ENCODE results near the gene SULT1A2.
"Not testable (repeated sequence)": the region's sequence is repeated elsewhere in the genome, so short reads cannot be mapped to it uniquely, and the experiment has no call there.

SULT1A2 gene

DNA sequence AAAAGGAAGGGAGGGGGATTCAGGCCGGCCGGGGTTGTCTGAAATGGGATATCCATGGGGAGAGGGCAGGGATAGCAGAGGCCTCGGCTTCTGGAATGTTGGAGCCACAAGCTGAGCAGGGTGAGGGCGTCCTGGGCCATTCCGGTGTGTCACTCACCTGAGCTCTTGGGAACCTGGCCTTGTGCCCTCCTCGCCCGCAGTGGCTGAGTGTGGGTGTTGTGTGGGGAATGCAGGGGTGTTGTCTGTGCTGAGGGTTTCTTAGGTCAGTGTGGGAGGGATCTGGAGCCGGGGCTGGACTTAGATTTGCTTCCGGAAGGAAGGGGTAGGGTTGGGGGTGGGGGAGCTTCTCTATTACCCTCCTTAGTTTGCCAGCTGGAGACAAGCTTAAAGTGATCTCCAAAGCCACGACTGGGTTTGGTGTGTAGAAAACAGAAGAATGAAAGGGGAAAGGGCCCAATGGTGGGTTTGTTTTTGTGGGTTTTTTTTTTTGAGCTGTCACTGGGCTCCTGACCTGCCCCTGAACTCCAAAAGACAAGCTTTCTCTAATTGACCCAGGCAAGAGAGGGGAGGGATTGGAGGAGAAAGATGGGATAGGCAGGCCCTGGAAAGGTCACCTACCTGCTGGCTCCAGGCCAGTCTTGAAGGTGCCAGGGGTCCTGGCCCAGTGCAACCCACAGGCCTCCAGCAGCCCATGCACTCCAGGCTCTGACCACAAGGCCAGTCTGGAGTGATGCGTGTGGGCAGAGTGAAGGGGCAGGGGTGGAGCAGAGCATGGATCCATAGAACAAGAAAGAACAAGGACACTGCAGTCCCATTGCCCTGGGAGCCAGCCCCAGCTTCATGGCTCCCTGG, at the start of gene SULT1A2:
TSS of gene SULT1A2 (minus strand) at position 211 of the 852 bp plus-strand sequence. CDS start 1,120 bp downstream, outside the sequence.
- no peak for DNase-seq

DNA sequence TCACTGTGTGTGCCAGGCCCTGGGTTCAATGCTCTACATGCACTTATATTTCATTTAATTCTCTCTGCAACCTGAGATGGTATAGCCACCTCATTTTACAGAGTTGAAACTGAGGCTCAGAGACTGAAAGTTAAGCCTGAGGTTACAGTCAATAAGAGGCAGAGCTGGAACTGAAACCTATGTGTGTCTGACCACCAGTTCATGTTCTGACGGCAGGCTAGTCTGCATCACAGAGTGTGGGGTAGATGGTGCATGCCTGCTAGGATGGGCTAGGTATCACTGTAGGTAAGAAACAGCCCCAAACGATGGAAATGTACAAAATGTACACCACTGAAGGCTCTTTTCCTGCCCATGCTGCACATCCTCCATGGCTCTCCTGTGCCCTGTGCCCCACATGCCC, 43.1 kb upstream of the SULT1A2 start:
- DNase-seq: not testable (repeated sequence)

DNA sequence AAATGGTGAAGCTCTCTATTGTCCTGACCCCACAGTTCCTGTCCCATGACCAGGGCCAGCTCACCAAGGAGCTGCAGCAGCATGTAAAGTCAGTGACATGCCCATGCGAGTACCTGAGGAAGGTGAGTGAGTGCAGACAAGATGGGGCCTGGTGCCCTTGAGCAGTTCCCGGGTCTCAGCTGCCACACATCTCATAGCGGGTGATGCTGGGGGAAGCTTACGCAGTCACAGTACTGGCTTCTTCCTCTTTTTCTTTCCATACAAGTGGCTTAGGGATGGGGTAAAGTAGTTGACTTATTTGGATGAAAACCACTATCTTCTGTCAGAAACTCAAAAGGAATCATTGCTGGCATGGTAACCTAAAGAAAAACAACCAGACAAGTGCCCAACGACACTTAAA, 41.5 kb upstream of the SULT1A2 start:
- not testable (repeated sequence) for DNase-seq

DNA sequence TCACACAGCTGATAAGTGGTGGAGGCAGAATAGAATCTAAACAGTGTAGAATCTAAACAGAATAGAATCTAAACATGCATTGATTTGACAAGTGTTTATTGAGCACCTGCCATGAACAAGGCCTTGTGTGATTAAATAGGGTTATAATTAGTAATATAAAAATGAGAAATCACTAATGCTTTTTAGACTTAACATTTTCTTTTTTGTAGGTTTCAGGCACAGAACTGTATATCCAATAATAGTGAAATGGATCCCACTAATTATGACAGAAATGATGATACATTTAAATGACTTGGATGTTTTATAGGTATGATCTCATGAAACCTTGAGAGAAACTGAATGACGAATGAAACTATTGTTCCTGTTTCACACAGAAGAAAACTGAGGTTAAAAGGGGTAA, 40.9 kb upstream of the SULT1A2 start, which contains the start of gene NPIPB8:
TSS of gene NPIPB8 (plus strand) at position 301 of the 400 bp plus-strand sequence. CDS start 296 bp downstream, outside the sequence.
- not testable (repeated sequence) for DNase-seq

DNA sequence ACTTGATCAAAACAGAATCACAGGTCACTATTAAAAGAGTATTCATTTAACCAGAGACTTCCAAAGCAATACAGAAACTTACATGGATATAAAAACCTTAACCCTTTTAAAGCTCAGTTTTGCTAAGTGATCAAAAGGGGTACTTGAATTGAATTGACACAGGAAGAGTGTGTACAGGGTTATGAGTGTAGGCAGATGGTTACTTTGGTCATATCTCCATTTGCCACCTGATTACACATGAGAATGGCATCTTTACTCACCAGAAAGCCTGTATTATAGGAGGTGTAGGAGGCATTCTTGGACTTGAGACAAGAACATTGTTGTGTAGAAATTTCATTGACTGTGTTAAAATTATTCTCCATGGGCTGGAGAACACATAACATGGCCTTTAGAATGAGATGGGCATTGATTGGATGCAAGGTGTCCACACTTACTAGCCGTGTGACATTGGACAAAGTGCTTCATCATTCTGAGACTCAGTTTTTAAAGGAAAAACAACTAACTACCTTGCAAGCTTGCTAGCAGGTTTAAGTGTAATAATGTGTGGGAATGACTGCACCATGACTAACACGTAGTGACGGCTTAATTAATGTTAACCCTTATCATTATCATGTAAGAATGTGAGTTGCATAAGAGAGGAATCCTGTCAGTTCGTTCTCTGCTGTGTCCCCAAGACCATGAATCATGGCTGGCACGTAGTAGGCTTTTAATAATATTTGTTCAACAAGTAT, 39.4 kb upstream of the SULT1A2 start:
- DNase-seq: not testable (repeated sequence)

DNA sequence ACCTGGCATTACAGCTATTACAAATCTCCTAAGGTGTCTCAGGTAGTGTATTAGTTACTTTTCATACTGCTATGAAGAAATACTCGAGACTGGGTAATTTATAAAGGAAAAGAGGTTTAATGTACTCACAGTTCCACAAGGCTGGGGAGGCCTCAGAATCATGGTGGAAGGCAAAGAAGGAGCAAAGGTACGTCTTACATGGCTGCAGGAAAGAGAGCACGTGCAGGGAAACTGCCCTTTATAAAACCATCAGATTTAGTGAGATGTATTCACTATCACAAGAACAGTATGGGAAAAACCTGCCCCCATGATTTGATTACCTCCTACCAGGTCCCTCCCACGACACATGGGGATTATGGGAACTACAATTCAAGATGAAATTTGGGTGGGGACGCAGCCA, 34.1 kb upstream of the SULT1A2 start:
- not testable (repeated sequence) for DNase-seq

DNA sequence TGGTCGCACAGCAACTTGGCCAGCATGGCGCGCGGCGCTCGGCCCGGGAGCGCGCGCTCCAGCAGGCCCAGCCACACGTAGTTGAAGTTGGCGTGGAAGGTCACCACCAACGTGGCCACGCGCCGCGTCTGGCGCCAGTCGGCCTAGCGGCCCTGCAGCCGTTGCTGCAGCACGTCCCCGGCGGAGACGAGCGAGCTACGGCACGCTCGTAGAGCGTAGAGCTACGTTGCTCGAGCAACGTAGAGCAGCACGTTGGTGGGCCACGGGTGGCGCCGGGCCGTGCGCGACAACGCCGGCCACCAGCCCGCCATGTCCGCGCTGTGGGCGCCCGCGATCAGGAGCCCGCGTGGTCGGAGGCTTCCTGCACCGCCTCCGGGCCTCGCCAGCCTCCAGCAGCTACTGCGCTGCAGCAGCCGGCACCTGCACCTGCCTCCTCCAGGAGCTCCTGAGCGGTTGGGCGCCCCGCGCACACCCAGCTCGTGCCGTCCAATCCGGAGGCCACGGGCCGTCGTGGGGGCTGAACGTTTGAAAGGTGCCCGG, 26.4 kb upstream of the SULT1A2 start:
- peak; percentile 69 for DNase-seq

DNA sequence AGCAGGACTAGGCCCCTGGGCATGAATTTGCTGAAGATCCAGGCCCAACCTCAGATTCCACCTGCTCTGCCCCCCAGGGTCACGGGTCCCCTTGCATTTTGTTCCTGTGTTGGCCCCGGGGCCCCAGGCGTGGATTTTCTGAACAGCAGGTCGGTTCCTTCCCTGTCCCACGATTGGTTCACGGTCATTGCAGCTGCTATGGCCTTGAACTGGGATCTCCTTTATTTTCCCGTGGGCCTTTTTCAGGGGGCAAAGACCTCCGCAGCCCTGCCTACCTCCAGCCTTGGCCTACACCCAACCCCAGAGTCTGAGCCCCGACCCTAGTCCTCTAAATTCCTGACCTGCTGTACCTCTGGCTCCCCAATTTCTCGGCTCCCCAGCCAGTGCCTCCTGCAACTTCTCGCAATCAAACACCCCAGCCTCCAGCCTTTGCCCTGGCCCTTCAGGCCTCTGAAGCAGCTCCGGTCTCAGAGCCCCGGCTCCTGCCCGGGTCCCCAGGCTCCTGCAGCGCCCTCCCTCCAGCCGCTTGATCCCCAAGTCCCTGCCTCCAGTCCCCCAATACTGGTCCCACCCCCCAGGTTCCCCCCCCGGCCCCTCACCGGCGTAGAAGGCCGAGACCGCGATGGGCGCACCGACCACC, 25.8 kb upstream of the SULT1A2 start:
- not testable (repeated sequence) for DNase-seq

DNA sequence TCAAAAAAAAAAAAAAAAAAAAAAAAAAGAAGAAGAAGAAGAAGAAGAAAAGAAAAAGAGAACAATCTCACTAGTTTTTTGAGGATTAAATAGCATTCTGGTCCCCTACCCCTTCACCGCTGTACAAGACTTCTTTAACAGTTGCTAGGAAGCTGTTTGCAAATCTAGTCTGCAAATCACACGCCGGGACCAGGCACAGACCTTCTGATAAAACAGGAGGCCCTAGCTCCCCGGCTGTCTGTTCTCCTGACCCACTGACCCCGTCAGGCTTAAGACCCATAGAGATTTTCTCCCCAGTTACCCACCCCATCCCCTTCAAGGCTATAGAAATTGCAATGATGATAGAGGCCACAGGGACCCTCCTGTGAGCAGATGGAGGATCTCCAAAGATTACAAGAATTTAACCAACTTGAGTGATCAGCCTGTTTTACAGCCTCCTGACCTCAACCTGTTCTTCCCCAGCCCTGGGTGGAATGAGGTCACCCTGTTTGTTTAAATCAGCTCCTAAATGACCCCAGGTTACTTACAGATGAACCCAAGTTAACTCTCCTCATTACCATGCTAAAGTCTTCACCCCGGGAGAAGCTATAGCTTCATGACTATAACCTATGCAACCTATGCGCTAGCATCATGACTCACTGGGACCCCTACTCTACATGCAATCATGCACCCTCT, 24.8 kb upstream of the SULT1A2 start:
- no peak for DNase-seq

DNA sequence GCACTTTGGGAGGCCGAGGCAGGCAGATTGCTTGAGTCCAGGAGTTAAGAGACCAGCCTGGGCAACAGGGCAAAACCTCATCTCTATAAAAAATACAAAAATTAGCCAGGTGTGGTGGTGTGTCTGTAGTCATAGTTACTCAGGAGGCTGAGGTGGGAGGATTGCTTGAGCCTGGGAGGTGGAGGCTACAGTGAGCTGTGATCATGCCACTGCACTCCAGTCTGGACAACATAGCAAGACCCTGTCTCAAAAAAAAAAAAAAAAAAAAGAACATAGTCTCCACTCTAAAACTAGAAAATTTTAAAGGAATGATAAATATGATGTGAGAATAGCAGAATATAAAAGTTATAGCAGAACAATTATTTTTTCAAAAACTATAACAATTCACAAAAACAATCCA, 23.5 kb upstream of the SULT1A2 start:
- DNase-seq: not testable (repeated sequence)

DNA sequence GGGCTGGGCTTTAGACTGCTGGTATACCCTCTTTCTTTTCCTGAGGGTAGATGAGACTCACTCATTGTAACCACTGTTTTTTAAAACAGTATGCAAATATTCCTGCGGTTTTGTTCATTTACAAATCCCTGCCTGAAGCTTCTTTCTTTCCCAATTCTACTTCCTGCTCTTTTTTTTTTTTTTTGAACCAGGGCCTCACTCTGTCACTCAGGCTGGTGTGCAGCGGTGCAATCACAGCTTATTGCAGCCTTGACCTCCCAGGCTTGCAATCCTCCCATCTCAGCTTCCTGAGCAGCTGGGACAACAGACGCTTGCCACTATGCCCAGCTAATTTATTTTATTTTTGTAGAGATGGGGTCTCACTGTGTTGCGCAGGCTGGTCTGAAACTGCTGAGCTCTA, 21.0 kb upstream of the SULT1A2 start:
- DNase-seq: no peak

DNA sequence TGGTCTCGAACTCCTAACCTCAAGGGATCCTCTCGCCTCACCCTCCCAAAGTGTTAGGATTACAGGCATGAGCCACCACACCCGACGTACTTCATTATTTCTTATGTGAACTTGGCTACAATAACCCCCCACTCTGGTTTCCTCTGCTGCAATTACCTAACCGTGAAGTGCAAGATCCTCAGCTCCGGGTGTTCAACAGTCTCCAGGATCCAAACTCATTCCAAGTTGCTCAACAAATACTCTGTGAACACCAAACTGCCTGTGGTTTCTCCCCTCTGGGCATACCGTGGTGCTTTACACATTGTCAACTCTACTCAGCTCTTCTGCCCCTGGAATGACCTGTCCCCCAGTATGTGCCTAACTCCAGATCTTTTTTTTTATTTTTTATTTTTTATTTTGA, 19.8 kb upstream of the SULT1A2 start:
- no peak for DNase-seq

DNA sequence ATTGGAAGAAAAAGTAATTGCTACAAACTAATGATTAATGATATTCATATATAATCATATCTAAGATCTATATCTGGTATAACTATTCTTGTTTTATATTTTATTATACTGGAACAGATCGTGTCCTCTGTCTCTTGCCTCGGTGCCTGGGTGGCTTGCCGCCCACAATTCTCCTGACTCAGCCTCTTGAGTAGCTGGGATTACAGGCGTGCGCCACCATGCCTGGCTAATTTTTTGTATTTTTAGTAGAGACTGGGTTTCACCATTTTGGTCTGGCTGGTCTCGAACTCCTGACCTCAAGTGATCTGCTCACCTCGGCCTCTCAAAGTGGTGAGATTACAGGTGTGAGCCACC, 19.4 kb upstream of the SULT1A2 start:
- DNase-seq: not testable (repeated sequence)

DNA sequence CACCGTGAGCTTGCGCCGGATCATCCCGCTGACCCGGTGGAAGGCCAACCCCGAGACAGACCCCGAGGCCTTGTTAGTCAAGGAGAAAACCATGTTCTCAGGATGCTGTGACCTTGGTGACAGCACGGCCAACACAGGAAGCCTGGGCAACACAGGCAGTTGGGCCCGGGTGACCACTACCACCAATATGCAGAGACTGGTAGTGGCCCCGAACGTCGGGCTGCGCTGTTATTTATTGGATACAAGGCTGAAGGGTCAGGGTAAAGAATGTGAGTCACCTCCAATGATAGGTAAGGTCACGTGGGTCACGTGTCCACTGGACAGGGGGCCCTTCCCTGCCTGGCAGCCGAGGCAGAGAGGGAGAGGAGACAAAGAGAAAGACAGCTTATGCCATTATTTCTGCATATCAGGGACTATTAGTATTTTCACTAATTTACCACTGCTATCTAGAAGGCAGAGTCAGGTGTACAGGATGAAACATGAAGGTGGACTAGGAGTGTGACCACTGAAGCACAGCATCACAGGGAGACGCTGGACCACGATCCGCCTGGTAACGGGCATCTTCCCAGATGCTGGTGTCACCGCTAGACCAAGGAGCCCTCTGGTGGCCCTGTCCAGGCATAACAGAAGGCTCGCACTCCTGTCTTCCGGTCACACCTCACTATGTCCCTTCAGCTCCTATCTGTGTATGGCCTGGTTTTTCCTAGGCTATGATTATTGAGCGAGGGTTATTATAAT, 18.8 kb upstream of the SULT1A2 start:
- not testable (repeated sequence) for DNase-seq

DNA sequence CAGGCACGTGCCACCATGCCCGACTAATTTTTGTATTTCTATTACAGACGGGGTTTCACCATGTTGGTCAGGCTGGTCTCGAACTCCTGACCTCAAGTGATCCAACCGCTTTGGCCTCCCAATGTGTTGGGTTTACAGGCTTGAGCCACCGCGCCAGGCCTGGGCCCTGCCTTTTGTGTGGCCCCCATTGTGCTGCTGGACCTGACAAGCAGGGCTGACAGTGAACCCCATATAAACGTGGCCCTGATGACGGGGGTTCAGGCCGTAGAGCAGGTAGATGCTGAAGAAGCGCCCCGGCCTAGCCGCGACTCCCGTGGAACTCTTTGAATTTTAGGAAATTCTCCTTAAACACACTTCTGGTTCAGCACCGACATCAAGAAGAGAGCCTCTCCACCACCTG, 17.7 kb upstream of the SULT1A2 start:
- not testable (repeated sequence) for DNase-seq

DNA sequence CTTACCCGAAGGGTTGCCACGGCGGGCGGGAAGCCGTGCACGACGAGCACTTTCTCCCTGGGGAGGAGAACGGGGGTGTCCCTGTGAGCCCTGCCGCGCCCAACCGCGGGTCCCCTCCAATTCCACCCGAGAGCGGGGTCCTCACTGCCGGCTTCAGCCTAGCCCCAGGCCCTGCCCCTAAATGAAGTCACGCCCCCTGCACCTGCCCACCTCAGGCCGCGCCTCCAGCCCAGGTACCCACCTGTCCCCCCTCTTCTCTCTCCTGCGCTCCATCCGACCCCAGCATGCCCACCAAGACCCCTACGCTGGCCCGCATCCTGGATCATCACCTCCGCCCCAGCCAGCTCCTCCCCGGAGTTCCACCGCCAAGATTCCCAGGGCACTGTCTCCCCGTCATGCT, 17.1 kb upstream of the SULT1A2 start:
- not testable (repeated sequence) for DNase-seq

DNA sequence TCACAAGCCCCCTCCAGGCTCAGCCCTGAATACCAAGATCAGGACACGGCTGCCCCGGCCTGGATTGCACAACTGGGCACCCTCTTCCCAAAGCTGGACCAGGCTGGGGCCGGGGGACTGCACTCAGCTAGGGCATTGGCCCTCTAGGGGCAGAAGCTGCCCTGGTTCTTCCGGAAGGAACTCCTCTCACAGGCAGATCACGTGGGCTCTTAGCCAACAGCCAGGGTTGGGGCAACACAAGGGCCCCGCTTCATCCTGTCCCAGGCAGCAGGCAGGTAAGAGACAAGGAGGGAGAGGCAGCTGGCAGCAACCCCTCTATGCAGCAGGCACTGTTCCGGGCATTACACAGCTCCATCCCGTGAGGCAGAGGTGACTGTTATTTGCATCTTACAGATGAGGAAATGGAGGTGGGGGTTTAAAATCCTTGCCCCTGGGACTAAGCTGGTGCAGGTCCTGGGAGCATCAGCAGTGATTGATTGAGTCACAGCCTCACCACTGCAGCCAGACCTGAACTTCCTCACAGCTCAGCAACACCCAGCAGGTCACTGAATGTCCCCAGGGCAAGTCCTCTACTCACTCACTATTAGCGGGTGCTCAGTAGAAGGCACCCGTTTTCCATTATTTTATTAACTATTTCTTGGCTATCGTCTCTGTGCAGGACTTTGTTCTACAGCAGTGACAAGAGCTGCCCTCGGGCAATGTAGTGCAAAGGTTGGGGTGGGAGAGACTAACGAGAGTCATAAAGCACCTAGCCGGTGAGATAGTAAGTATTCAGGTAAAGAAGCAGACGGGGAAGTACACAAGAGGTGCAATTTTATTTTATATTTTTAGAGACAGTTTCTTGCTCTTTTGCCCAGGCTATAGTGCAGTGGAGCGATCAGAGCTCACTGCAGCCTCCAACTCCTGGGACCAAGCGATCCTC, 15.8 kb upstream of the SULT1A2 start:
- not testable (repeated sequence) for DNase-seq

DNA sequence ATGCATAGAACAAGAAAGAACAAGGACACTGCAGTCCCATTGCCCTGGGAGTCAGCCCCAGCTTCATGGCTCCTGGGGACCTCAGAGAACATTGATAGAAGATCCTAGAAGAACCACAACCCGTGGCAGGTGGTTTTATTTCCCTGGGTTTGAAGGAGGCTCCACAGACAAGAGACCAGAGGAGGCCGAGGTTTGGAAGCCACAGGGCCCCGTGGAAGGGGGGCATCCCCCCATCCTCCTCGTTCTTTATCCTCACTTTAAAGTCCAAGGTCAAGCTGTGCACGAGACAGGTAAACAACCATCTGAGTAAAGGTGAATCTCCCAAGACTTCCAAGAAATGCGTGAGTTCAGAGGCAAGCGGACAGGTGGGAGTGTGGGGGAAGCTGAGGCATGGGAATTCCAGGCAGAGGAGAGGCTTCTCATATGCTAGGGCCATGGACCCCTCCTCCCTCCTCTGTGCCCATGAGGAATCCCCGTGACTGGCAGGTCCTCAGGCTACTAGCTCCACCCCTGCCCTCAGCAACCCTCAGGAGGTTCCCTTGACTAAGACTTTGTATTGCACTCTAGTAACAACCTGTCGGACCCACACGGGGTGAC, 13.8 kb upstream of the SULT1A2 start:
- DNase-seq: no peak

DNA sequence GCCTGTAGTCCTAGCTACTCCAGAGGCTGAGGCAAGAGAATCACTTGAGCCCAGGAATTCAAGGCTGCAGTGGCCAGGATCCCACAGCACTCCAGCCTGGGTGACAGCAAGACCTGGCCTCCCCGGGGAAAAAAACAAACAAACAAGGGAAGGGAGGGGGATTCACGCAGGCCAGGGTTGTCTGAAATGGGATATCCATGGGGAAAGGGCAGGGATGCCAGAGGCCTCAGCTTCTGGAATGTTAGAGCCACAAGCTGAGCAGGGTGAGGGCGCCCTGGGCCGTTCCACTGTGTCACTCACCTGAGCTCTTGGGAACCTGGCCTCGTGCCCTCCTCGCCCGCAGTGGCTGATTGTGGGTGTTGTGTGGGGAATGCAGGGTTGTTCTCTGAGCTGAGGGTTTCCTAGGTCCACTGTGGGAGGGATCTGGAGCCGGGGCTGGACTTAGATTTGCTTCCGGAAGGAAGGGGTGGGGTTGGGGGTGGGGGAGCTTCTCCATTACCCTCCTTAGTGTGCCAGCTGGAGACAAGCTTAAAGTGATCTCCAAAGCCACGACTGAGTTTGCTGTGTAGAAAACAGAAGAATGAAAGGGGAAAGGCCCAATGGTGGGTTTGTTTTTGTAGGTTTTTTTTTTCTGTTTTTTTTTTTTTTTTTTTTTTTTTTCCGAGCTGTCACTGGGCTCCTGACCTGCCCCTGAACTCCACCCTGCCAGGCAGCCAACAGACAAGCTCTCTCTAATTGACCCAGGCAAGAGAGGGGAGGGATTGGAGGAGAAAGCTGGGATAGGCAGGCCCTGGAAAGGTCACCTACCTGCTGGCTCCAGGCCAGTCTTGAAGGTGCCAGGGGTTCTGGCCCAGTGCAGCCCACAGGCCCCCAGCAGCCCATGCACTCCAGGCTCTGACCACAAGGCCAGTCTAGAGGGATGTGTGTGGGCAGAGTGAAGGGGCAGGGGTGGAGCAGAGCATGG, 13.1 kb upstream of the SULT1A2 start, which contains the start of gene SULT1A1:
TSS of gene SULT1A1 (minus strand) at position 414 of the 964 bp plus-strand sequence. CDS start 1,189 bp downstream, outside the sequence.
- DNase-seq: no peak
